OCI-LY3 (cell line): ENCODE results near the gene MAPKAPK3.
A peak's percentile ranks its signal among the peaks of the same experiment; 100 is the strongest.

Source experiments
- CTCF ChIP-seq: fragments of 200-600, 300-600 bp; sonication (generic); IDR thresholded peaks from 2 replicates; pipeline ENCODE4 v1.5.1; 2014; ENCODE audit warnings: antibody characterized with exemption, low read length, low read depth
- EZH2phosphoT487 ChIP-seq: fragments of 200-600 bp; shearing (Covaris generic); IDR thresholded peaks from 2 replicates; pipeline ENCODE4 v1.6.1; 2018; ENCODE audit warnings: antibody characterized with exemption, mixed run types, low read depth

DNA sequence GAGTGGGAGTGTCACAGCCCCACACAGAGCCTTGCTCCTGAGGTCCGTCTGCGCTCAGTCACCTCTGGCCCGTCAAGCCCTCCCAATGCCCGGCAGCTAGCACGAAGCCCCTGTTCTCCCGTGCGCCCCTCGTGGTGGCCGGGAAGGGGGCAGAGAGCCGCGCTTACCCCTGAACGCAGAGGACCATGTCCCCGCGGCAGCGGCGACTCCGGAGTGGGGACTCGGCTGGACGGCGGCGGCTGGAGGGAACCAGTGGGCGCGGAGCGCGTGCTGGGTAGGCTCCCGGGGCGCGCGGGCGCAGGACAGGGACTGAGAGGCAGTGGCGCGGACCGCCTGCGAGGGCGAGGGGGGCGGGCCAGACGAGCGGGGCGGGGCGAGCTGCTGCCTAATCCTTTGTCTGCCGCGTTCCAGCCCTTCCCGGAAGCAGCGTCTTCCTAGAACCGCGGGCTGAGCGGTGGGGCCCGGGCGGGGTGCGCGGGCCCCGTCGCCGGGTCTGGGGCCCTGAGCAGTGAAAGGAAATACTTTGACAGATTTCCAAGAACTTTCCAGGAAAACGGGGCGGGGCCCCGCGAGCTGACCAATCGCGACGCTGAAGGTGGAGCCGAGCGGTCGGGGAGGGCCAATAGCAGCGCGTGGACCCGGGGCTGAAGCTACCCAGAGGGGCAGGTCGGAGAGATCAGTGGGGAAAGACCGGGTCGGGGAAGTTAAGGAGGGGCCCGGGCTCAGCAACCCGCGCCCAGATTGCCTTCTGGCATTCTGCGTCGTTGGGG lies 5.3 kb upstream of the MAPKAPK3 start, which contains the start of gene CISH:
- TF ChIP-seq CTCF (peak; percentile 55), EZH2phosphoT487 (no peak)
